Heart left ventricle (tissue), 16 donors: ENCODE results near the gene VPS37C. TPM values are rescaled to one million over a fixed set of nuclear protein-coding genes. Genes with fewer than 3 reads are reported as not detected.
A peak's percentile ranks its signal among the peaks of the same experiment; 100 is the strongest.

ENCODE experiments used
- ATAC-seq, 4 donors: fragments of 200-7000 bp; cut with Tn5 transposase; one replicate each; pipeline ENCODE4 v1.9.1; 2020 to 2022; ENCODE audit warnings: moderate library complexity in 4 of 4, mild to moderate bottlenecking in 3 of 4, moderate number of reproducible peaks in 1 of 4
- DNase-seq, 5 donors: peaks; one replicate each; pipeline ENCODE4 v3.0.0-alpha.2; 2020
- H3K27ac ChIP-seq, 12 donors: fragments of 200-600 bp; sonication (generic) in 4 of 12; one replicate each; pipeline versions ENCODE4 v1.5.0 to v1.8.0; 2016 to 2022; ENCODE audit warnings: mild to moderate bottlenecking in 2 of 12
- H3K27me3 ChIP-seq, 9 donors: fragments of 200-600 bp; sonication (generic) in 2 of 9; one replicate each; pipeline versions ENCODE4 v1.5.1 to v1.8.0; 2016 to 2022; ENCODE audit warnings: mild to moderate bottlenecking in 3 of 9
- H3K36me3 ChIP-seq, 9 donors: fragments of 200-600 bp; sonication (generic) in 2 of 9; one replicate each; pipeline versions ENCODE4 v1.5.0 to v1.8.0; 2018 to 2022; ENCODE audit warnings: mild to moderate bottlenecking in 2 of 9
- H3K4me1 ChIP-seq, 12 donors: fragments of 200-600 bp; sonication (generic) in 4 of 12; one replicate each; pipeline versions ENCODE4 v1.5.0 to v1.8.0; 2016 to 2022; ENCODE audit warnings: mild to moderate bottlenecking in 3 of 12
- H3K4me3 ChIP-seq, 12 donors: fragments of 200-600 bp; sonication (generic) in 4 of 12; one replicate each; pipeline versions ENCODE4 v1.5.0 to v1.8.0; 2017 to 2022; ENCODE audit warnings: mild to moderate bottlenecking in 9 of 12, moderate library complexity in 4 of 12
- H3K9me3 ChIP-seq, 12 donors: fragments of 200-600 bp; sonication (generic) in 4 of 12; one replicate each; pipeline versions ENCODE4 v1.5.0 to v1.8.0; 2016 to 2022; ENCODE audit warnings: mild to moderate bottlenecking in 1 of 12
- POLR2A ChIP-seq, 2 donors: fragments of 450-650 bp; IDR thresholded peaks; one replicate each; pipeline ENCODE4 v1.6.1; 2017; ENCODE audit warnings: antibody characterized with exemption in 2 of 2, mild to moderate bottlenecking in 2 of 2, moderate library complexity in 2 of 2
- WGBS, 4 donors: extraction: QIAGEN DNeasy Blood & Tissue Kit in 2 of 4; methylation state at CpG; one replicate each; pipeline versions ENCODE4 v1.1.5 to v1.1.7; 2013 to 2018; 5-methylcytosine and 5-hydroxymethylcytosine counted together
- intact Hi-C, 10 donors: fragments of 100-400 bp; cut with DNase I; formaldehyde crosslinking; loops; one replicate each; pipeline versions ENCODE4 v1.11.1 to v1.14.2; 2022
- polyA plus RNA-seq, 2 donors: library from polyadenylated mRNA; stranded (reverse); fragments of 200-250 nt; gene quantifications; one replicate each; pipeline ENCODE4 v1.2.3, GENCODE V29; 2013
- total RNA-seq, 9 donors: library from RNA; depleted of rRNA in 2 of 9; stranded (reverse); fragments of >200 nt in 2 of 9; fragmentation: NEBNext Ultra II Directional in 3 of 9; extraction: Animal tissue kit (Norgen Biotek cat#: 25700) in 3 of 9; gene quantifications; one replicate each; pipeline versions ENCODE4 v1.1.0 to v1.2.4, GENCODE V29; 2016 to 2023
- TF ChIP-seq, protein P1 (sequence below), 12 donors: fragments of 200-600 bp; sonication (generic) in 4 of 12; IDR thresholded peaks; one replicate each; pipeline versions ENCODE4 v1.5.0 to v1.8.0; 2018 to 2022; ENCODE audit warnings: antibody characterized with exemption in 12 of 12, mild to moderate bottlenecking in 5 of 12
- donor health status: ischemic (EF 13 %, LVEDD 7.1; RV severe dilation, severe dysfunction).
- donor health status: healthy with polysubstance abuse.
- donor health status: DM: no; HTN: yes; CAD: no.
- donor health status: DM: no; HTN: no; CAD: no.
- donor health status: ischemic (EF 25% LVEDD 6.9; RV normal size, moderate dysfunction).
- donor health status: ischemic (EF 25% LVEDD 5.7; RV mildly dilated, moderate dysfunction).
- donor health status: healthy.
- donor health status: DM: yes; HTN: yes; CAD: no.
- donor health status: ischemic (EF 35%, LVEDD 5.7; RV mildly dilated, moderate dysfunction).
- donor health status: nonischemic (EF 11% LVEDD 7.7; RV severe dilation, severe dysfunction).
- donor health status: DM: yes; HTN: yes; CAD: no.
- donor health status: PGD.
- donor health status: ischemic (EF 29% LVEDD 5.4; RV normal size, mild dysfunction).
- donor health status: nonischemic (EF 23%, LVEDD 6.1; RV moderate dilation, normal function).

The VPS37C gene
- total and polyA plus RNA-seq, 11 donors: 11.0 to 29.0 (median 17.1) TPM

DNA sequence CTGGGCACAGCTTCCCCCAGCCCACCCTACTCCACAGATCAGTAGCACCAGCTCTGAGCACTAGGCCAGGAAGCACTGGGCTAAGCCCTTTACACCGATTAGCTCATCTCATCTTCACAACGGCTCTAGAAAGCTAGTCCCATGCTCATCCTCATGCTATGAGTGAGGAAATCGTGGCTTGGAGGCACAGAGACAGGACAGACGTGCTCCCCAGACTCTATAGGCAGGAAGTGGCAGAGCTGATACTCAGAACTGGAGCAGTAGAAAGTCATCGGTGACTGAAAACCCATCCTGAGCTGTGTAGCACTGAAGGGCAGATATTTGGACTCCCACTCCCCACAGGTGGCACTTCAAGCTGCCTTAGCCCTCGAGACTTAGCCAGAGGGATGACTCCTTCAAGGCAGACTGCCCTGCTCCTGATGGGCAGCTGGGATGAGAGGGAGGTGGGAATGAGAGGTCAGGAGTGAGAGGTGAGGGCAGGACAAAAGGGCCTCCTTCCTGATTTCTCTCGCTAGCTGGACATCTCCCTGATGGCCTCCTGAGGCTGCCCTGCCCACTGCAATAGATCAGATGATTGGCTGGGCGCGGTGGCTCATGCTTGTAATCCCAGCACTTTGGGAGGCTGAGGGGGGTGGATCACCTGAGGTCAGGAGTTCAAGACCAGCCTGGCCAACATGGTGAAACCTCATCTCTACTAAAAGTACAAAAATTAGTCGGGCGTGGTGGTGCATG is 49.3 kb downstream of the VPS37C start:
- H3K4me3 ChIP-seq: no peak overlapping the region
- no peak for ATAC-seq
- no peak for TF ChIP-seq POLR2A (IDR thresholded peaks at IDR 0.05)
- TF ChIP-seq, protein P1, sequence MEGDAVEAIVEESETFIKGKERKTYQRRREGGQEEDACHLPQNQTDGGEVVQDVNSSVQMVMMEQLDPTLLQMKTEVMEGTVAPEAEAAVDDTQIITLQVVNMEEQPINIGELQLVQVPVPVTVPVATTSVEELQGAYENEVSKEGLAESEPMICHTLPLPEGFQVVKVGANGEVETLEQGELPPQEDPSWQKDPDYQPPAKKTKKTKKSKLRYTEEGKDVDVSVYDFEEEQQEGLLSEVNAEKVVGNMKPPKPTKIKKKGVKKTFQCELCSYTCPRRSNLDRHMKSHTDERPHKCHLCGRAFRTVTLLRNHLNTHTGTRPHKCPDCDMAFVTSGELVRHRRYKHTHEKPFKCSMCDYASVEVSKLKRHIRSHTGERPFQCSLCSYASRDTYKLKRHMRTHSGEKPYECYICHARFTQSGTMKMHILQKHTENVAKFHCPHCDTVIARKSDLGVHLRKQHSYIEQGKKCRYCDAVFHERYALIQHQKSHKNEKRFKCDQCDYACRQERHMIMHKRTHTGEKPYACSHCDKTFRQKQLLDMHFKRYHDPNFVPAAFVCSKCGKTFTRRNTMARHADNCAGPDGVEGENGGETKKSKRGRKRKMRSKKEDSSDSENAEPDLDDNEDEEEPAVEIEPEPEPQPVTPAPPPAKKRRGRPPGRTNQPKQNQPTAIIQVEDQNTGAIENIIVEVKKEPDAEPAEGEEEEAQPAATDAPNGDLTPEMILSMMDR (IDR thresholded peaks at IDR 0.05): no peak
- H3K4me1 ChIP-seq: peaks cover 0 to 7% (median 0%) of the 10 kb centered on the region in 12 donors
- H3K27ac ChIP-seq: peak overlapping the region in 1 of 12 donors; percentile 12
- intact Hi-C loops: no loop called here
- H3K27me3 ChIP-seq: no peaks in the 10 kb centered on the region
- no peak for DNase-seq
- no peaks in the 10 kb centered on the region for H3K9me3 ChIP-seq
- WGBS, 4 donors: 74 to 79% (median 77%) methylated on average over 9 to 11 of the region's 11 CpGs
- no peaks in the 10 kb centered on the region for H3K36me3 ChIP-seq

DNA sequence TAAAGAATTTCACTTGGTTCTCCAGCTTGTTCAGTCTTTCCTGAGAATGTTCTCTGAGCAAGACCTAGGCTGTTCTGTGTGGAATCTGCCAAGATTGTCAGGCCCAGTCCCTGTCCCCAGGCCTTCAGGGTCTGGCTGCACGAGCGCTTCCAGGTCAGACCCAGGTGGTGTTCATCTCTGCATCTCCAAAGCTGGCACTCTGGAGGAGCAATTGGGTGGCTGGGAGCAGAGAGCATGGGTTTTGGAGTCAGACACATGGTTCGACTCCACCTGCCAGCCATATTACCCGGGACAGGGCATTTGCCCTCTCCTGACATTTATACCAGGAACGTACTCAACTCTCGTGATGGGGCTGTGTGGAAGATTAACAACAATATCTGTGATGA is 50.2 kb downstream of the VPS37C start:
- Histone ChIP-seq H3K4me3 (no peak overlapping the region), H3K27ac (peak overlapping the region in 1 of 12 donors; percentile 12), H3K36me3 (no peaks in the 10 kb centered on the region), H3K27me3 (no peaks in the 10 kb centered on the region), H3K4me1 (peaks cover 0 to 7% (median 0%) of the 10 kb centered on the region in 12 donors), H3K9me3 (no peaks in the 10 kb centered on the region)
- TF ChIP-seq, protein P1 (IDR thresholded peaks at IDR 0.05): no peak
- no peak for TF ChIP-seq POLR2A (IDR thresholded peaks at IDR 0.05)
- 80 to 88% (median 84%) methylated on average over 6 of the region's 6 CpGs for WGBS, 4 donors
- intact Hi-C loops: no loop called here
- DNase-seq: no peak
- ATAC-seq: no peak

DNA sequence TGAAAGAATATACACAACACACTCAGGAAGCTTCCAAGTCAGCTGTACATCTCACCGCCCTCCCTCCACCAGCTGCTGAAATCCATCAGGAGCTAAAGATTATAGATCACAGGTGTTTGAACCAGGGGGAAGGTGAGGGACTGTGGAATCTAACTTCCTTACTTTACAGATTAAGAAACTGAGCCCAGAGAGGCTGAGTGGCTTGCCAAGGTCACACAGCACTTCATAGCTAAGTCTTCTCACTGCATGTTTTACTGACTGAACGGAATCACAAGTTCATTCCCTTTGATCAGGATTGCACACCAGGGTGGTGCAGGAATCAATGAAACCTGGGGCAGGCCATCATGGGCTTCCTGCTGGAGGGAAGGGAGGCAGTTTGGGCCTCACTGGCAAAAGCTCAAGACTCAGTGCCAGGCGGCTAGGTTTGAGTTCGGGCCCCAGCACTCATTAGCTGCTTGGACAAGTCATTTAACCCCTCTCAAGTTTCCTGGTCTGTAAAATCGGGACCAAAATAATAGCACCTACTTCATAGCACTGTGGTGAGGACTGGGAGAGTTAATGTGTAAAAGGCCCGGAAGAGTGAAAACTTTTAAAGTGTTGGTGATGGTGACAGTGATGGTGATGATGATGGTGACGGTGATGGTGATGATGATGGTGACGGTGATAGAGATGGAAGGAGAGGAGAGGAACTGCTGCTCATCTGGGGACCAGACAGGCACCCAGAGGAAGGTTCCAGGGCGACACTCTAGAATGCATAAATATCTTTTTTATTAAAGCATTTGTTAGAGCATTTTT is 50.8 kb downstream of the VPS37C start:
- DNase-seq: no peak
- ATAC-seq: no peak
- 88 to 94% (median 91%) methylated on average over 9 of the region's 9 CpGs for WGBS, 4 donors
- TF ChIP-seq POLR2A (IDR thresholded peaks at IDR 0.05): no peak
- TF ChIP-seq, protein P1 (IDR thresholded peaks at IDR 0.05): no peak
- H3K27ac ChIP-seq: no peak overlapping the region
- intact Hi-C loops: no loop called here
- H3K9me3 ChIP-seq: no peaks in the 10 kb centered on the region
- H3K36me3 ChIP-seq: no peaks in the 10 kb centered on the region
- no peak overlapping the region for H3K4me3 ChIP-seq
- no peaks in the 10 kb centered on the region for H3K27me3 ChIP-seq
- peaks cover 0 to 7% (median 0%) of the 10 kb centered on the region in 12 donors for H3K4me1 ChIP-seq

DNA sequence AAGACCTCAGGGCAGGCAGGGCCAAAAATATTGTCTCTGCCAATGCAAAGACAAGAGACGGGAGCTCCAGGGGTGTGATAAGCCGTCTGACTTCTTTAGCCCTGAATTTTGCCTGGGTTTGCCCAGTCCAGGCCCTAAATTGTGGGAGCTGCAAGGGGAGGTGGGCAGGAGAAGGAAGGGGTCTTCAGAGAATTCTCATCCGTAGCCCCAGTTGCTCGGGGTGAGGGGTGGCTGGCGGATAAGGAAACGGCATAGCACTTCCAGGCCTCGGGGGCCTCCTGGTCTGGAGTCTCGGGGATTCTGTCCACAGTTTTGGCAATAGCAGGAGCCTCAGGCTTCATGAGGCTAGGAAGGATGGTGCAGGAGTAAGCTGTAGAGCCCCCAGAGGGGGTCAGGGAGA is 51.6 kb downstream of the VPS37C start:
- intact Hi-C loops: loop anchor here in 1 of 10 donors (10.0 kb wide), 1 partner anchor 55 kb away; the partner anchor contains the start of gene VPS37C
- 67 to 79% (median 77%) methylated on average over 8 of the region's 8 CpGs for WGBS, 4 donors
- H3K4me3 ChIP-seq: no peak overlapping the region
- no peak for TF ChIP-seq POLR2A (IDR thresholded peaks at IDR 0.05)
- TF ChIP-seq, protein P1 (IDR thresholded peaks at IDR 0.05): no peak
- no peak overlapping the region for H3K27ac ChIP-seq
- H3K4me1 ChIP-seq: peaks cover 0 to 7% (median 0%) of the 10 kb centered on the region in 12 donors
- DNase-seq (no peak), ATAC-seq (no peak)
- H3K36me3 ChIP-seq: no peaks in the 10 kb centered on the region
- H3K27me3 ChIP-seq: no peaks in the 10 kb centered on the region
- H3K9me3 ChIP-seq: no peaks in the 10 kb centered on the region
